ENCODE measurements around the gene OLFML2B. TPM values are rescaled to one million over a fixed set of nuclear protein-coding genes. Genes with fewer than 3 reads are reported as not detected.

Gene OLFML2B
- total and polyA plus RNA-seq, 12 donors: 5.5 to 24.4 (median 15.7) TPM

- 91 to 97% (median 92%) methylated on average over 28 to 31 of the region's 31 CpGs for WGBS, 4 donors
- Histone ChIP-seq H3K36me3 (replicated peaks in 1 of 2) (no peaks in the 10 kb centered on the region), H3K9me3 (replicated peaks in 1 of 3) (no peaks in the 10 kb centered on the region), H3K4me3 (no peak overlapping the region), H3K4me1 (replicated peaks in 1 of 2) (no peaks in the 10 kb centered on the region), H3K27me3 (no peaks in the 10 kb centered on the region), H3K27ac (no peak overlapping the region)
- TF ChIP-seq, protein P1, sequence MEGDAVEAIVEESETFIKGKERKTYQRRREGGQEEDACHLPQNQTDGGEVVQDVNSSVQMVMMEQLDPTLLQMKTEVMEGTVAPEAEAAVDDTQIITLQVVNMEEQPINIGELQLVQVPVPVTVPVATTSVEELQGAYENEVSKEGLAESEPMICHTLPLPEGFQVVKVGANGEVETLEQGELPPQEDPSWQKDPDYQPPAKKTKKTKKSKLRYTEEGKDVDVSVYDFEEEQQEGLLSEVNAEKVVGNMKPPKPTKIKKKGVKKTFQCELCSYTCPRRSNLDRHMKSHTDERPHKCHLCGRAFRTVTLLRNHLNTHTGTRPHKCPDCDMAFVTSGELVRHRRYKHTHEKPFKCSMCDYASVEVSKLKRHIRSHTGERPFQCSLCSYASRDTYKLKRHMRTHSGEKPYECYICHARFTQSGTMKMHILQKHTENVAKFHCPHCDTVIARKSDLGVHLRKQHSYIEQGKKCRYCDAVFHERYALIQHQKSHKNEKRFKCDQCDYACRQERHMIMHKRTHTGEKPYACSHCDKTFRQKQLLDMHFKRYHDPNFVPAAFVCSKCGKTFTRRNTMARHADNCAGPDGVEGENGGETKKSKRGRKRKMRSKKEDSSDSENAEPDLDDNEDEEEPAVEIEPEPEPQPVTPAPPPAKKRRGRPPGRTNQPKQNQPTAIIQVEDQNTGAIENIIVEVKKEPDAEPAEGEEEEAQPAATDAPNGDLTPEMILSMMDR (IDR thresholded peaks at IDR 0.05): no peak
- TF ChIP-seq POLR2A (IDR thresholded peaks at IDR 0.05): no peak
- no peak for DNase-seq
- intact Hi-C loops (cut with DNase I): no loop called here
Measured at GRCh38 chr1:161978011-161978790, 45.5 kb downstream of the OLFML2B start.

- H3K36me3 ChIP-seq (replicated peaks in 1 of 2): no peaks in the 10 kb centered on the region
- DNase-seq: peak in 2 of 7 donors; percentile 9 to 33
- no peak overlapping the region for H3K27ac ChIP-seq
- TF ChIP-seq POLR2A (IDR thresholded peaks at IDR 0.05): no peak
- TF ChIP-seq, protein P1 (IDR thresholded peaks at IDR 0.05): no peak
- H3K4me3 ChIP-seq: no peak overlapping the region
- no peaks in the 10 kb centered on the region for H3K9me3 ChIP-seq (replicated peaks in 1 of 3)
- 62 to 83% (median 72%) methylated on average over 8 to 9 of the region's 9 CpGs for WGBS, 4 donors
- H3K27me3 ChIP-seq: no peaks in the 10 kb centered on the region
- intact Hi-C loops (cut with DNase I): no loop called here
- no peaks in the 10 kb centered on the region for H3K4me1 ChIP-seq (replicated peaks in 1 of 2)
Measured at GRCh38 chr1:161973924-161974845, 49.5 kb downstream of the OLFML2B start.

GRCh38 chr1:161972828-161973227 is 50.8 kb downstream of the OLFML2B start:
- 75 to 93% (median 81%) methylated on average over 9 of the region's 9 CpGs for WGBS, 4 donors
- no peak for DNase-seq
- Histone ChIP-seq H3K4me3 (no peak overlapping the region), H3K4me1 (replicated peaks in 1 of 2) (no peaks in the 10 kb centered on the region), H3K9me3 (replicated peaks in 1 of 3) (no peaks in the 10 kb centered on the region), H3K27me3 (no peaks in the 10 kb centered on the region), H3K36me3 (replicated peaks in 1 of 2) (no peaks in the 10 kb centered on the region), H3K27ac (no peak overlapping the region)
- TF ChIP-seq POLR2A (IDR thresholded peaks at IDR 0.05): no peak
- TF ChIP-seq, protein P1 (IDR thresholded peaks at IDR 0.05): no peak
- intact Hi-C loops (cut with DNase I): no loop called here

- WGBS, 4 donors: 70 to 92% (median 77%) methylated on average over 2 to 3 of the region's 3 CpGs
- no peak for DNase-seq
- no peaks in the 10 kb centered on the region for H3K9me3 ChIP-seq (replicated peaks in 1 of 3)
- H3K4me1 ChIP-seq (replicated peaks in 1 of 2): no peaks in the 10 kb centered on the region
- H3K4me3 ChIP-seq: no peak overlapping the region
- H3K27ac ChIP-seq: no peak overlapping the region
- no peaks in the 10 kb centered on the region for H3K27me3 ChIP-seq
- no peak for TF ChIP-seq POLR2A (IDR thresholded peaks at IDR 0.05)
- TF ChIP-seq, protein P1 (IDR thresholded peaks at IDR 0.05): no peak
- H3K36me3 ChIP-seq (replicated peaks in 1 of 2): no peaks in the 10 kb centered on the region
- intact Hi-C loops (cut with DNase I): no loop called here
Measured at GRCh38 chr1:161970633-161971032, 53.0 kb downstream of the OLFML2B start.
